ENCODE results near the gene SHB.

DNA sequence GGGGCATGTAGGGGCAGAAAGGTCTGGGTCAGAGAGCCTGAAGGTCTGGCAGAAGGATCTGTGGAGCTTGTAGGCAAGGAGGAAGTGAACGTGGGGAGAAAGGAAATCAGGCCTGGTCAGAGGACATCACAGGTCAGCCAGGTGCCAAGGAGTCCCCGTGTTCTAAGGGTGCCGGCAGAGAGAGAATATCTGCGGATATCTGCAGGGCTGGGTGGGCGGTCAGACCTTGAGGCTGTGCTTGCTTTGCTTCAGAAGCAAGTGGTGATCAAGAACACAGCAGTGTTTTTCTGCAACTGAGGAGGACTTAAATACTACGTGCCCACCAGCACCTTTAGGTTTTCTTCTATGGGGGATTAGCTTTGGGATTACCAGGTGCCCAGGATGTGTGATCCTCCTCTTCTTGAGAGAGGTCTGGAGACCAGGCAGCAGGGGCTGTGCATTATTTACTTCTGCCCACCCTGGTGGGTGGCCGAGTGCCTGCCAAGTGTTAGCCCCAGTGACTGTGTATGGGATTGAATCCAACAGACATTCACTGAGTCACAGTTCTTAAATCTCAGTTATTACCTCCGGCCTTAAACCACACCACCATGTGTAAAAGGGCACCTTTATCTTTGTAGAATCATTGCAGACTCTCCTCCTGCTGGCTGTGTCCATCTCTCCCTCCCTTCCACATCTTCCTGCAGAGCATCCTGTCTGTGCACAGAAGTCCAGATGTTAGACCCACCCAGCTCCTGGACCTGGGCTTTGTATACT is 12.5 kb upstream of the SHB start:
- TF ChIP-seq, protein P1, sequence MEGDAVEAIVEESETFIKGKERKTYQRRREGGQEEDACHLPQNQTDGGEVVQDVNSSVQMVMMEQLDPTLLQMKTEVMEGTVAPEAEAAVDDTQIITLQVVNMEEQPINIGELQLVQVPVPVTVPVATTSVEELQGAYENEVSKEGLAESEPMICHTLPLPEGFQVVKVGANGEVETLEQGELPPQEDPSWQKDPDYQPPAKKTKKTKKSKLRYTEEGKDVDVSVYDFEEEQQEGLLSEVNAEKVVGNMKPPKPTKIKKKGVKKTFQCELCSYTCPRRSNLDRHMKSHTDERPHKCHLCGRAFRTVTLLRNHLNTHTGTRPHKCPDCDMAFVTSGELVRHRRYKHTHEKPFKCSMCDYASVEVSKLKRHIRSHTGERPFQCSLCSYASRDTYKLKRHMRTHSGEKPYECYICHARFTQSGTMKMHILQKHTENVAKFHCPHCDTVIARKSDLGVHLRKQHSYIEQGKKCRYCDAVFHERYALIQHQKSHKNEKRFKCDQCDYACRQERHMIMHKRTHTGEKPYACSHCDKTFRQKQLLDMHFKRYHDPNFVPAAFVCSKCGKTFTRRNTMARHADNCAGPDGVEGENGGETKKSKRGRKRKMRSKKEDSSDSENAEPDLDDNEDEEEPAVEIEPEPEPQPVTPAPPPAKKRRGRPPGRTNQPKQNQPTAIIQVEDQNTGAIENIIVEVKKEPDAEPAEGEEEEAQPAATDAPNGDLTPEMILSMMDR (IDR thresholded peaks at IDR 0.05): no peak
- no peak for TF ChIP-seq EZH2 (IDR thresholded peaks at IDR 0.05)
